ENCODE results near the gene ZNF398. TPM values are rescaled to one million over a fixed set of nuclear protein-coding genes. Genes with fewer than 3 reads are reported as not detected.
A peak's percentile ranks its signal among the peaks of the same experiment; 100 is the strongest.

The ZNF398 gene
- total and polyA plus RNA-seq, 4 donors = 3.0 to 14.6 (median 8.4) TPM

DNA sequence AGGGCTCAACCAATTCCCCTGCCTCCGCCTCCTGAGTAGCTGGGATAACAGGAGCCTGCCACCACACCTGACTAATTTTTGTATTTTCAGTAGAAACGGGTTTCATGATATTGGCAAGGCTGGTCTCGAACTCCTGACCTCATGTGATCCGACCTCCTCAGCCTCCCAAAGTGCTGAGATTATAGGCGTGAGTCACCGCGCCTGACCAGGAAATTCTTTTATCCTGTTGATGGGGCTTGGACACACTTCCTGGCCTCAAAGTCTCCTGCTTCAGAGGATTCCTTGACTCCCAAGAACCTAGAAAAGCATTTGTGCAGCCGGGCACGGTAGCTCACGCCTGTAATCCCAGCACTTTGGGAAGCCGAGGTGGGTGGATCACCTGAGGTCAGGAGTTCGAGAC, 37.3 kb upstream of the ZNF398 start:
- ATAC-seq (ENCODE audit: insufficient read depth, low FRiP score) (no peak), DNase-seq (no peak)
- Histone ChIP-seq H3K27me3 (ENCODE audit: control insufficient read depth in 3 of 3, insufficient read depth in 3 of 3, low read length in 2 of 3) (no peaks in the 10 kb centered on the region), H3K4me3 (no peak overlapping the region), H3K27ac (ENCODE audit: low read depth in 1 of 2, low read length in 1 of 2) (no peak overlapping the region), H3K36me3 (ENCODE audit: control insufficient read depth in 4 of 4, insufficient read depth in 4 of 4, low read length in 4 of 4) (peaks cover 0 to 2% (median 1%) of the 10 kb centered on the region in 4 donors), H3K4me1 (ENCODE audit: control insufficient read depth in 5 of 5, insufficient read depth in 5 of 5, low read length in 5 of 5) (no peaks in the 10 kb centered on the region), H3K9me3 (ENCODE audit: control insufficient read depth in 4 of 4, insufficient read depth in 3 of 4, low read length in 3 of 4) (no peaks in the 10 kb centered on the region), H3K9ac (ENCODE audit: insufficient read depth in 1 of 2, low read length in 2 of 2) (no peak overlapping the region)
- TF ChIP-seq, protein P1, sequence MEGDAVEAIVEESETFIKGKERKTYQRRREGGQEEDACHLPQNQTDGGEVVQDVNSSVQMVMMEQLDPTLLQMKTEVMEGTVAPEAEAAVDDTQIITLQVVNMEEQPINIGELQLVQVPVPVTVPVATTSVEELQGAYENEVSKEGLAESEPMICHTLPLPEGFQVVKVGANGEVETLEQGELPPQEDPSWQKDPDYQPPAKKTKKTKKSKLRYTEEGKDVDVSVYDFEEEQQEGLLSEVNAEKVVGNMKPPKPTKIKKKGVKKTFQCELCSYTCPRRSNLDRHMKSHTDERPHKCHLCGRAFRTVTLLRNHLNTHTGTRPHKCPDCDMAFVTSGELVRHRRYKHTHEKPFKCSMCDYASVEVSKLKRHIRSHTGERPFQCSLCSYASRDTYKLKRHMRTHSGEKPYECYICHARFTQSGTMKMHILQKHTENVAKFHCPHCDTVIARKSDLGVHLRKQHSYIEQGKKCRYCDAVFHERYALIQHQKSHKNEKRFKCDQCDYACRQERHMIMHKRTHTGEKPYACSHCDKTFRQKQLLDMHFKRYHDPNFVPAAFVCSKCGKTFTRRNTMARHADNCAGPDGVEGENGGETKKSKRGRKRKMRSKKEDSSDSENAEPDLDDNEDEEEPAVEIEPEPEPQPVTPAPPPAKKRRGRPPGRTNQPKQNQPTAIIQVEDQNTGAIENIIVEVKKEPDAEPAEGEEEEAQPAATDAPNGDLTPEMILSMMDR (IDR thresholded peaks at IDR 0.05; ENCODE audit: control extremely low read depth, extremely low read depth) = no peak
- WGBS, 2 donors = 88 to 92% methylated on average over 11 to 12 of the region's 12 CpGs

DNA sequence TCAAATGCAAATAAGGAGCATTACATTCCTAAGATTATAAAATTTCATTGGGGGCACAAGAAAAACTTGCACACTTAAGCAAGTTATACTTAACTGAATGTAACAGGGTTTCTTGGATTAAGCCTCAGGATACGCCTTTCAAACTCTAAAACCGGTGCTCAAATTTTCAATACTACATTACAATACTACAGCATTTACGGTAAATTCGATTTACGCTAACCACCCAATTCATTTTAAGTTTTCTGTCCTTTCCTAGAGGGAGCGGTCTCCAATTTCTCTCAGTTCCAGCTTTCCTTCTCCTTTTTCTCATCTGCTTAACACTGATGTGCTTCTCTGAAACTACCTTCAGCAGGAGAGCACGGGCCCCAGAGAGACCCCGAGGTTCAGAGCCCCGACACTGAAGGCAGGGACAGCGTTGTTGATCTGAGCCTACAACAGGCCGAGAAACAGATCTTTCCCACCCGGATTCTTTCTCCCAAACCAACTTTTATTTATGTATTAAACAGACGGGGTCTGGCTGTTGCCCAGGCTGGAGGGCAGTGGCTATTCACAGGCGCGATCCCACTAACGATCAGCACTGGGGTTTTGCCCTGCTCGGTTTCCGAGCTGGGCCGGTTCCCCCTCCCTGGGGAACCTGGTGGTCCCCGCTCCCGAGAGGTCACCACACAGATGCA, 21.9 kb upstream of the ZNF398 start:
- TF ChIP-seq, protein P1 (IDR thresholded peaks at IDR 0.05; ENCODE audit: control extremely low read depth, extremely low read depth) = no peak
- peak overlapping the region; percentile 91 to 93 for H3K27ac ChIP-seq (ENCODE audit: low read depth in 1 of 2, low read length in 1 of 2)

DNA sequence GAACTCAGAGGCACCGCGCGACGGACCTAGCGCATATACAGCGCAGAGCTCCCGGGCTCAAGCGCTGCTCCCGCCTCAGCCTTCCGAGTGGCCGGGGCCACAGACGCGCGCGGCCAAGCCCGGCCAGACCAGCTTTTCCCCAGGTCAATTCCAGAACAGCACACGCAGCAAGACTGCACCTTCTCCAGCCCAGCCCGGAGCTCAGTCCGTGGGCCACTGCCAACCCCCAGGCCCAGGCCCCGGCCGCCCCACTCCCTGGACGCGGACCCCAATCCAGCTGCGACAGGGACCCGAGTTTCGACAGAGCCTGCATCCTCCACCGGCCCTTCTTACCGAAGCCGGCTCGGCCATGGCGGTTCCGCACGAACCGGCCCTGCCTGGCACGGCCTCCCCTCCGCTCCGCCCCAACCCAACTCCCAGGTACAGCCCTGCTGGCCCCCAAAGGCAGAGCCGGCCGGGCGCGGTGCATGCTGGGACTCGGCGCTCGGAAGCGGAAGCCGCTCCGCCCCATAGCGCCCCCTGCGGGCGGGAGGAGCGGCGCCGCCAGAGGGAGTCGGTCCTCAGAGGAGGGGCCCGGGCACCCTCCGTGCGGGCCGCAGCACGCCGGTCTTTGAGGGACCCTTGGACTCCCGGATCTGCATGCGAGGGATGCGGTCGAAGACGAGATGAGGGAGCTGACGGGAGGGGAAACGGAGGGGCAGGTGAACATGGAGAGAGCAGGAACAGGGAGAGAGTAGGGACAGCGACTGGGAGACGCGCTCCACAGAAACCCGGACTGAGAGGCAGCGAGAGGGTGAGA, 21.2 kb upstream of the ZNF398 start, which contains the start of gene ZNF425:
ZNF425 (minus strand) TSS at position 462 of the 799 bp plus-strand sequence; CDS start at position 351, 111 bp downstream.
- peaks cover 0 to 12% (median 3%) of the 10 kb centered on the region in 5 donors for H3K4me1 ChIP-seq (ENCODE audit: control insufficient read depth in 5 of 5, insufficient read depth in 5 of 5, low read length in 5 of 5)
- H3K27me3 ChIP-seq (ENCODE audit: control insufficient read depth in 3 of 3, insufficient read depth in 3 of 3, low read length in 2 of 3) = no peaks in the 10 kb centered on the region
- H3K9ac ChIP-seq (ENCODE audit: insufficient read depth in 1 of 2, low read length in 2 of 2) = peak within 1 kb of the TSS; percentile 85 to 96
- TF ChIP-seq, protein P1 (IDR thresholded peaks at IDR 0.05; ENCODE audit: control extremely low read depth, extremely low read depth) = peak; percentile 83
- ATAC-seq (ENCODE audit: insufficient read depth, low FRiP score) (peak; percentile 96), DNase-seq (peak; percentile 95 to 96 (median 95))
- peak within 1 kb of the TSS; percentile 93 for H3K4me3 ChIP-seq
- H3K36me3 ChIP-seq (ENCODE audit: control insufficient read depth in 4 of 4, insufficient read depth in 4 of 4, low read length in 4 of 4) = peaks cover 0 to 9% (median 6%) of the 10 kb centered on the region in 4 donors
- peak within 1 kb of the TSS; percentile 91 to 93 for H3K27ac ChIP-seq (ENCODE audit: low read depth in 1 of 2, low read length in 1 of 2)
- WGBS, 2 donors = 0% methylated on average over 61 to 72 of the region's 72 CpGs
- peaks cover 0 to 3% (median 1%) of the 10 kb centered on the region in 4 donors for H3K9me3 ChIP-seq (ENCODE audit: control insufficient read depth in 4 of 4, insufficient read depth in 3 of 4, low read length in 3 of 4)

More for the DNA sequence above, 21.9 kb upstream of the ZNF398 start:
- ATAC-seq (ENCODE audit: insufficient read depth, low FRiP score) (no peak), DNase-seq (peak in 1 of 3 donors; percentile 13)
- WGBS, 2 donors = 4 to 8% methylated on average over 21 of the region's 21 CpGs
- H3K27me3 ChIP-seq (ENCODE audit: control insufficient read depth in 3 of 3, insufficient read depth in 3 of 3, low read length in 2 of 3) = no peaks in the 10 kb centered on the region
- H3K9me3 ChIP-seq (ENCODE audit: control insufficient read depth in 4 of 4, insufficient read depth in 3 of 4, low read length in 3 of 4) = no peaks in the 10 kb centered on the region
- peak overlapping the region; percentile 93 for H3K4me3 ChIP-seq
- H3K4me1 ChIP-seq (ENCODE audit: control insufficient read depth in 5 of 5, insufficient read depth in 5 of 5, low read length in 5 of 5) = peaks cover 0 to 12% (median 3%) of the 10 kb centered on the region in 5 donors
- H3K36me3 ChIP-seq (ENCODE audit: control insufficient read depth in 4 of 4, insufficient read depth in 4 of 4, low read length in 4 of 4) = peaks cover 0 to 4% (median under 1%) of the 10 kb centered on the region in 4 donors
- peak overlapping the region; percentile 83 to 85 for H3K9ac ChIP-seq (ENCODE audit: insufficient read depth in 1 of 2, low read length in 2 of 2)

Measured in lung (tissue), 12 donors.